ENCODE measurements around the gene ARMC6. TPM values are rescaled to one million over a fixed set of nuclear protein-coding genes. Genes with fewer than 3 reads are reported as not detected.
A peak's percentile ranks its signal among the peaks of the same experiment; 100 is the strongest.

The ARMC6 gene
- total and polyA plus RNA-seq, 4 donors: 8.8 to 13.2 (median 12.4) TPM

- Histone ChIP-seq H3K27ac (ENCODE audit: low read depth in 1 of 2, low read length in 2 of 2) (no peak overlapping the region), H3K4me3 (ENCODE audit: low read length in 2 of 2) (no peak overlapping the region), H3K27me3 (ENCODE audit: control insufficient read depth in 1 of 2, insufficient read depth in 2 of 2, low read length in 1 of 2) (no peaks in the 10 kb centered on the region), H3K36me3 (ENCODE audit: control insufficient read depth in 1 of 2, insufficient read depth in 2 of 2, low read length in 1 of 2) (peaks cover 0 to 8% of the 10 kb centered on the region in 2 donors), H3K9me3 (ENCODE audit: control insufficient read depth, low read length) (no peaks in the 10 kb centered on the region), H3K4me1 (ENCODE audit: control insufficient read depth in 1 of 2, insufficient read depth in 2 of 2, low read length in 2 of 2) (no peaks in the 10 kb centered on the region)
- DNase-seq (no peak), ATAC-seq (ENCODE audit: low FRiP score) (no peak)
- WGBS, 2 donors: 87 to 94% methylated on average over 8 of the region's 8 CpGs
- intact Hi-C loops (cut with DNase I): no loop called here
These were observed 40.7 kb upstream of the ARMC6 start for GRCh38 chr19:18992696-18993095.

GRCh38 chr19:18993115-18993514 lies 40.3 kb upstream of the ARMC6 start:
- WGBS, 2 donors: 89% methylated on average over 10 of the region's 10 CpGs
- peaks cover 0 to 8% of the 10 kb centered on the region in 2 donors for H3K36me3 ChIP-seq (ENCODE audit: control insufficient read depth in 1 of 2, insufficient read depth in 2 of 2, low read length in 1 of 2)

DNA sequence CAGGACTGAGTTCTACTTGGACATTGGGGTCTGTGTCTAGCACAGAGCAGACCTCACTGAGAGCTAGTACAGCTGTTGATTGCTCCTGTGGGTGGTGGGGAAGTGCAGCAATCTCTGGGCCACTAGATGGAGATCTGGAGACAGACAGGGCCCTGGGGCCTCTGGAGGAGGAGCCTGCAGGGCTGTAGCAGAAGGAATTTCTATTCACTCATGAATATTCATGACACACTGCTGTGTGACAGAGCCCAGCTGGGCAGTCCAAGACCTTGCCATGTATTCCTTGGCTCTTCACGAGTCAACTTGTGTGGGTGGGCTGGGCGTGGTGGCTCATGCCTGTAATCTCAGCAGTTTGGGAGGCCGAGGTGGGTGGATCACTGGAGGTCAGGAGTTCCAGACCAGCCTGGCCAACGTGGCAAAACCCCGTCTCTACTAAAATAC lies 37.6 kb upstream of the ARMC6 start:
- H3K9me3 ChIP-seq (ENCODE audit: control insufficient read depth, low read length): no peaks in the 10 kb centered on the region
- no peak overlapping the region for H3K4me3 ChIP-seq (ENCODE audit: low read length in 2 of 2)
- peak; percentile 66 to 81 for DNase-seq
- peaks cover 0 to 8% of the 10 kb centered on the region in 2 donors for H3K36me3 ChIP-seq (ENCODE audit: control insufficient read depth in 1 of 2, insufficient read depth in 2 of 2, low read length in 1 of 2)
- 19 to 23% methylated on average over 5 of the region's 5 CpGs for WGBS, 2 donors
- no peak for ATAC-seq (ENCODE audit: low FRiP score)
- no peaks in the 10 kb centered on the region for H3K4me1 ChIP-seq (ENCODE audit: control insufficient read depth in 1 of 2, insufficient read depth in 2 of 2, low read length in 2 of 2)
- intact Hi-C loops (cut with DNase I): no loop called here
- H3K27me3 ChIP-seq (ENCODE audit: control insufficient read depth in 1 of 2, insufficient read depth in 2 of 2, low read length in 1 of 2): no peaks in the 10 kb centered on the region
- no peak overlapping the region for H3K27ac ChIP-seq (ENCODE audit: low read depth in 1 of 2, low read length in 2 of 2)

More at GRCh38 chr19:18993115-18993514, 40.3 kb upstream of the ARMC6 start:
- H3K27ac ChIP-seq (ENCODE audit: low read depth in 1 of 2, low read length in 2 of 2): no peak overlapping the region
- no peak for ATAC-seq (ENCODE audit: low FRiP score)
- no peak for DNase-seq
- no peaks in the 10 kb centered on the region for H3K4me1 ChIP-seq (ENCODE audit: control insufficient read depth in 1 of 2, insufficient read depth in 2 of 2, low read length in 2 of 2)
- intact Hi-C loops (cut with DNase I): no loop called here
- H3K4me3 ChIP-seq (ENCODE audit: low read length in 2 of 2): no peak overlapping the region
- no peaks in the 10 kb centered on the region for H3K9me3 ChIP-seq (ENCODE audit: control insufficient read depth, low read length)
- no peaks in the 10 kb centered on the region for H3K27me3 ChIP-seq (ENCODE audit: control insufficient read depth in 1 of 2, insufficient read depth in 2 of 2, low read length in 1 of 2)

GRCh38 chr19:18996351-18996750 lies 37.1 kb upstream of the ARMC6 start:
- WGBS, 2 donors: 93% methylated on average over 10 of the region's 10 CpGs
- DNase-seq (no peak), ATAC-seq (ENCODE audit: low FRiP score) (no peak)
- Histone ChIP-seq H3K9me3 (ENCODE audit: control insufficient read depth, low read length) (no peaks in the 10 kb centered on the region), H3K36me3 (ENCODE audit: control insufficient read depth in 1 of 2, insufficient read depth in 2 of 2, low read length in 1 of 2) (peaks cover 0 to 8% of the 10 kb centered on the region in 2 donors), H3K27ac (ENCODE audit: low read depth in 1 of 2, low read length in 2 of 2) (no peak overlapping the region), H3K4me3 (ENCODE audit: low read length in 2 of 2) (no peak overlapping the region), H3K27me3 (ENCODE audit: control insufficient read depth in 1 of 2, insufficient read depth in 2 of 2, low read length in 1 of 2) (no peaks in the 10 kb centered on the region), H3K4me1 (ENCODE audit: control insufficient read depth in 1 of 2, insufficient read depth in 2 of 2, low read length in 2 of 2) (no peaks in the 10 kb centered on the region)
- intact Hi-C loops (cut with DNase I): no loop called here

DNA sequence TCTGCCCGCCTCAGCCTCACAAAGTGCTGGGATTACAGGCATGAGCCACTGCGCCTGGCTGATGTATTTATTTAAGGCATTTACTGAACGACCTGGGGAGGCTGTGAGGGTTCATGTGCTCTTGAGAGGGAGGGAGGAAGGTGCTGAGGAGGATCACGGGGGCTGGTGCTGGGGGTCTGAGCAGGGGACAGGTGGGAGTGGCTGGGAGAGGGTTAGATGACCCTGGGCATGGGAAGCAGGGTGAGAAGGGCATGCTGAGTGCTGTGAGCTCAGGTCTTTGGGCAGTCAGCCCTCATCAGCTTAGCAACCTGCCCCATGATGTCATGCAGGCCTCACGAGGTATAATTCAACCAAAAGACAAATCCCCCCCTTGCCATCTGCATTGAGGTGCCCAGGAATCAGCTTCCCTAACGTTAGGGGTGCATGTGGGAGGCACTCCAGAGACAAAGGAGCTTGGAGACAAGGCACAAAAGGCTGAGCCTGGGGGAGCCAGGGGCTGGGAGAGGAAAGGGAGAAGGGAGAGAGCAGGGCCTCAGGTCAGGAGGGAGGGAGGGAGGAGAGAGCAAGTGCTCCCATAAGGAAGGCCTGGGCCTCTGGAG lies 36.5 kb upstream of the ARMC6 start:
- H3K27me3 ChIP-seq (ENCODE audit: control insufficient read depth in 1 of 2, insufficient read depth in 2 of 2, low read length in 1 of 2): no peaks in the 10 kb centered on the region
- no peak for ATAC-seq (ENCODE audit: low FRiP score)
- 84 to 85% methylated on average over 6 of the region's 6 CpGs for WGBS, 2 donors

DNA sequence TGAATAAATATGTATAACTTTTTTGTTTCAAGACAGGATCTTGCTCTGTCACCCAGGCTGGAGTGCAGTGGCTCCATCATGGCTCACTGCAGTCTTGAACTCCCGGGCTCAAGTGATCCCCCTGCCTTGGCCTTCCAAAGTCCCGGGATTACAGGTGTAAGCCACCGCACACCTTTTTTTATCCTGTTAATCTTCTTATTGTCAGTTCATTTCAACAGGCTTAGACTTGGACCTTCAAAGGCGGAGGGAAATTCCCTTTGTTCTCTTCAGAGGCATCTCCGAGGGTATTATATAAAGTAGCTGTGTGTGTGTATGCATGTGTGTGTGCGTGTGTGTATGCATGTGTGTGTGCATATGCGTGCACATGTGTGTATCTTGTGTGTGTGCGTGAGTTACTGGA lies 35.1 kb upstream of the ARMC6 start:
- intact Hi-C loops (cut with DNase I): no loop called here
- Histone ChIP-seq H3K4me1 (ENCODE audit: control insufficient read depth in 1 of 2, insufficient read depth in 2 of 2, low read length in 2 of 2) (no peaks in the 10 kb centered on the region), H3K27ac (ENCODE audit: low read depth in 1 of 2, low read length in 2 of 2) (no peak overlapping the region), H3K36me3 (ENCODE audit: control insufficient read depth in 1 of 2, insufficient read depth in 2 of 2, low read length in 1 of 2) (peaks cover 0 to 4% of the 10 kb centered on the region in 2 donors), H3K9me3 (ENCODE audit: control insufficient read depth, low read length) (no peaks in the 10 kb centered on the region), H3K27me3 (ENCODE audit: control insufficient read depth in 1 of 2, insufficient read depth in 2 of 2, low read length in 1 of 2) (no peaks in the 10 kb centered on the region), H3K4me3 (ENCODE audit: low read length in 2 of 2) (no peak overlapping the region)
- DNase-seq (no peak), ATAC-seq (ENCODE audit: low FRiP score) (no peak)
- 92 to 93% methylated on average over 8 of the region's 8 CpGs for WGBS, 2 donors

More for the DNA sequence above, 36.5 kb upstream of the ARMC6 start:
- Histone ChIP-seq H3K4me3 (ENCODE audit: low read length in 2 of 2) (no peak overlapping the region), H3K9me3 (ENCODE audit: control insufficient read depth, low read length) (no peaks in the 10 kb centered on the region), H3K27ac (ENCODE audit: low read depth in 1 of 2, low read length in 2 of 2) (no peak overlapping the region), H3K4me1 (ENCODE audit: control insufficient read depth in 1 of 2, insufficient read depth in 2 of 2, low read length in 2 of 2) (no peaks in the 10 kb centered on the region), H3K36me3 (ENCODE audit: control insufficient read depth in 1 of 2, insufficient read depth in 2 of 2, low read length in 1 of 2) (peaks cover 0 to 6% of the 10 kb centered on the region in 2 donors)
- intact Hi-C loops (cut with DNase I): no loop called here
- no peak for DNase-seq

DNA sequence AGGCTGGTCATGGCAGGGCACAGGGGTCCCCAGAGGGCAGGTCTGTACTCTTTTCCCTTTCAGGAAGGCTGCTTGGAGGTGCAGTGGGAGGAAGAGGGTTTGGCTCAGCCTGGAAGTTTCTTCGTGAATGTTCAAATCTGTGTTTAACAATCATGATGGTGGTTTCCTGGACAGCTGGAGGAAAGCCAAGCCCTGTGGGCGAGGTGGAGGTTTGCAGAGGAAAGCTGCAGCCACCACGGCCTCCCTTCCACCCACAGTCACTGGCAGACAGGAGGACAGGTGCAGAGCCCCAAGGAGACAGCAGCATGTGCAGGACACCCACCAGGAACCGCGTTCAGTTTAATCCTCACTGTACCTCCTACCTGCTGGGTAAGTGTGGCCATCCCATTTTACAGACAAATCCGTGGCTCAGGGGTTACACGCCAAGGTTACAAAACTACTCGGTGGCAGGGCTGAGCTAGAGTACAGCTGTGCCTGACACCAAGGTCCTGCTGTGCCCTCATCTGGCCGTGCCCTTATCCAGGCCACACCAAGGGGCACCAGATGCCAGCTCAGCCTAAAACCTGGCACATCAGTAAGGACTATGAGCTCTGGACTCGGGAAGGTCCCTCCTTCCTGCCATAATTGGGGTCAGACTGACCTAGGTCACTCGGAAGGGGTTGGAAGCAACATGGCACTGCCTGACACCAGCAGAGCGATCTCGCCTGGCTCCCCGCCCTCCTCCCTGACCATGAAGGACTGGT lies 34.2 kb upstream of the ARMC6 start:
- Histone ChIP-seq H3K27me3 (ENCODE audit: control insufficient read depth in 1 of 2, insufficient read depth in 2 of 2, low read length in 1 of 2) (no peaks in the 10 kb centered on the region), H3K9me3 (ENCODE audit: control insufficient read depth, low read length) (no peaks in the 10 kb centered on the region), H3K27ac (ENCODE audit: low read depth in 1 of 2, low read length in 2 of 2) (no peak overlapping the region), H3K4me1 (ENCODE audit: control insufficient read depth in 1 of 2, insufficient read depth in 2 of 2, low read length in 2 of 2) (no peaks in the 10 kb centered on the region), H3K4me3 (ENCODE audit: low read length in 2 of 2) (no peak overlapping the region), H3K36me3 (ENCODE audit: control insufficient read depth in 1 of 2, insufficient read depth in 2 of 2, low read length in 1 of 2) (peaks cover 0 to 2% of the 10 kb centered on the region in 2 donors)
- intact Hi-C loops (cut with DNase I): no loop called here
- 70 to 75% methylated on average over 14 of the region's 14 CpGs for WGBS, 2 donors
- no peak for ATAC-seq (ENCODE audit: low FRiP score)
- no peak for DNase-seq

DNA sequence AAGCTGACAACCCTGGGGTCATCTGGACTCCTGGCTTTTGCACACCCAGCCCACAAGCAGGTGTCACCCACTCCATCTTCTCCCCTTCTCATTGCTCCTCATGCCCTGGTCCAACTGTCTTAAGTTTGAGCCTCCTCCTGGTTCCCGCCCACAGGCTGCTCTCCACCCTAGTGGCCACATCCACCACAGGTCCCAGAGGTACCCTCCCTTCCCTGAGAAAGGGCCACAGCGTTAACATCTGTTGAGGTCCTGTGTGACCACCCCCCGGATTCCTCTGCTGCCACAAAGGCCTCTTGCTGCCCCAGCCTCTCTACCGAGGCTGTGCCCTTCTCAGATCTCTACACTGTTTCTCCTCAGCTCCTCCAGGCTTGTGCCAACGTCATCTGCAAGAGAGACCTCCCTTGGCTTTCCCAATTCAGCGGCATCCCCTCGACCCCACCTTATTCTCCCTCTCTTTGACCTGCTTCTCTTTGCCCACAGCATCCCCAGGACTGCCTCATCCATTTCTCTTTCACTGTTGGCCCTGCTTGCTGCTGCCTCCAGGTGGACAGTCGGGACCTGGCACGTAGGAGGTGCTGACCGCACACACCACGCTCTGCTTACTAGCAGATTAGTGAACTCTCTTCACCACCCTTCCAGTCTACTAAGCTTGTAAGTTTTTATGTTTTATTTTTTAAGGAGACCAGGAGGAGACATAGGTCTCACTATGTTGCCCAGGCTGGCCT lies 33.3 kb upstream of the ARMC6 start:
- no peak overlapping the region for H3K4me3 ChIP-seq (ENCODE audit: low read length in 2 of 2)
- no peak for ATAC-seq (ENCODE audit: low FRiP score)
- DNase-seq: no peak
- intact Hi-C loops (cut with DNase I): no loop called here
- 83 to 86% methylated on average over 11 of the region's 11 CpGs for WGBS, 2 donors
- H3K27ac ChIP-seq (ENCODE audit: low read depth in 1 of 2, low read length in 2 of 2): no peak overlapping the region
- no peaks in the 10 kb centered on the region for H3K36me3 ChIP-seq (ENCODE audit: control insufficient read depth in 1 of 2, insufficient read depth in 2 of 2, low read length in 1 of 2)
- no peaks in the 10 kb centered on the region for H3K4me1 ChIP-seq (ENCODE audit: control insufficient read depth in 1 of 2, insufficient read depth in 2 of 2, low read length in 2 of 2)
- H3K27me3 ChIP-seq (ENCODE audit: control insufficient read depth in 1 of 2, insufficient read depth in 2 of 2, low read length in 1 of 2): no peaks in the 10 kb centered on the region
- no peaks in the 10 kb centered on the region for H3K9me3 ChIP-seq (ENCODE audit: control insufficient read depth, low read length)

All from aorta (tissue), 5 donors.